Smooth muscle cell (in vitro differentiated cells): ENCODE measurements around the gene NCOA1. TPM values are rescaled to one million over a fixed set of nuclear protein-coding genes. Genes with fewer than 3 reads are reported as not detected.

Experiments used
- DNase-seq: peaks from one replicate; lab custom pipeline; 2025; ENCODE audit not compliant: unreplicated experiment; lab: John Stamatoyannopoulos, UW
- H2AFZ ChIP-seq: fragments of 200-600 bp; sonication (generic); 2 replicates; pipeline ENCODE4 v1.6.0; 2016; ENCODE audit warnings: antibody characterized with exemption, low read depth, mild to moderate bottlenecking
- H3F3A ChIP-seq: fragments of 200-600 bp; sonication (generic); 2 replicates; pipeline ENCODE4 v1.6.0; 2017; ENCODE audit warnings: antibody characterized with exemption, low read depth
- H3K27ac ChIP-seq: fragments of 200-600 bp; sonication (generic); 2 replicates; pipeline ENCODE4 v1.5.1; 2016; ENCODE audit warnings: low read depth, mild to moderate bottlenecking
- H3K27me3 ChIP-seq: fragments of 200-600 bp; sonication (generic); 2 replicates; pipeline ENCODE4 v1.6.1; 2016; ENCODE audit warnings: low read depth, mild to moderate bottlenecking
- H3K36me3 ChIP-seq: fragments of 200-600 bp; sonication (generic); 2 replicates; pipeline ENCODE4 v1.5.1; 2016; ENCODE audit warnings: low read depth
- H3K4me1 ChIP-seq: fragments of 200-600 bp; sonication (generic); 2 replicates; pipeline ENCODE4 v1.5.1; 2016; ENCODE audit warnings: low read depth
- H3K4me2 ChIP-seq: fragments of 200-600 bp; sonication (generic); 2 replicates; pipeline ENCODE4 v1.6.0; 2016; ENCODE audit warnings: mild to moderate bottlenecking
- H3K4me3 ChIP-seq: fragments of 200-600 bp; sonication (generic); 2 replicates; pipeline ENCODE4 v1.5.1; 2016; ENCODE audit warnings: mild to moderate bottlenecking
- H3K79me2 ChIP-seq: fragments of 200-600 bp; sonication (generic); 2 replicates; pipeline ENCODE4 v1.6.0; 2016; ENCODE audit warnings: low read depth, mild to moderate bottlenecking
- H3K9ac ChIP-seq: fragments of 200-600 bp; sonication (generic); 2 replicates; pipeline ENCODE4 v1.6.0; 2016; ENCODE audit warnings: low read depth
- H3K9me3 ChIP-seq: fragments of 200-600 bp; sonication (generic); replicated peaks from 2 replicates; pipeline ENCODE4 v1.5.1; 2016; ENCODE audit warnings: low read depth
- H4K20me1 ChIP-seq: fragments of 200-600 bp; sonication (generic); 2 replicates; pipeline ENCODE4 v1.6.0; 2016; ENCODE audit warnings: low read depth
- CTCF ChIP-seq: fragments of 200-600 bp; sonication (generic); IDR thresholded peaks from 2 replicates; pipeline ENCODE4 v1.5.1; 2017; ENCODE audit warnings: borderline replicate concordance, mild to moderate bottlenecking, antibody characterized with exemption; ENCODE audit not compliant: insufficient read depth, poor library complexity, severe bottlenecking
- WGBS: methylation state at CpG from one replicate; pipeline ENCODE4 v1.1.7; 2016; ENCODE audit warnings: low lambda C conversion rate; 5-methylcytosine and 5-hydroxymethylcytosine counted together
- polyA plus RNA-seq: library from polyadenylated mRNA; unstranded; fragments of >200 nt; fragmentation: Nextera tagmentation; extraction: Ambion mirVana; gene quantifications from 2 replicates; pipeline ENCODE4 v1.2.1, GENCODE V29; 2016
- total RNA-seq: library from RNA; depleted of rRNA; stranded (reverse); fragments of >200 nt; gene quantifications from 2 replicates; pipeline ENCODE4 v1.2.3, GENCODE V29; 2014

Gene NCOA1
- total and polyA plus RNA-seq, 2 experiments from 2014 or later = 8.5 to 21.0 TPM

- peaks cover 12% of the 10 kb centered on the region for H3K4me1 ChIP-seq
Observed at GRCh38 chr2:24725956-24726355, 234.9 kb downstream of the NCOA1 start.

GRCh38 chr2:24730481-24730880, 239.4 kb downstream of the NCOA1 start:
- H3K27me3 ChIP-seq = no peaks in the 10 kb centered on the region
- H2AFZ ChIP-seq = no peak overlapping the region
- no peak for TF ChIP-seq CTCF
- no peak overlapping the region for H3K4me2 ChIP-seq
- no peaks in the 10 kb centered on the region for H4K20me1 ChIP-seq
- no peak for DNase-seq
- H3K4me3 ChIP-seq = no peak overlapping the region
- peaks cover 6% of the 10 kb centered on the region for H3K36me3 ChIP-seq
- H3K79me2 ChIP-seq = no peaks in the 10 kb centered on the region
- WGBS = 57% methylated on average over 7 of the region's 7 CpGs
- no peaks in the 10 kb centered on the region for H3K4me1 ChIP-seq
- no peaks in the 10 kb centered on the region for H3F3A ChIP-seq
- no peaks in the 10 kb centered on the region for H3K9me3 ChIP-seq
- no peak overlapping the region for H3K9ac ChIP-seq
- H3K27ac ChIP-seq = no peak overlapping the region

More at GRCh38 chr2:24725956-24726355, 234.9 kb downstream of the NCOA1 start:
- peaks cover 6% of the 10 kb centered on the region for H3K36me3 ChIP-seq
- no peak overlapping the region for H3K27ac ChIP-seq
- no peak overlapping the region for H2AFZ ChIP-seq
- H3K9ac ChIP-seq = no peak overlapping the region
- H3F3A ChIP-seq = no peaks in the 10 kb centered on the region
- H3K4me3 ChIP-seq = no peak overlapping the region
- no peaks in the 10 kb centered on the region for H3K9me3 ChIP-seq
- no peaks in the 10 kb centered on the region for H3K79me2 ChIP-seq
- no peak for TF ChIP-seq CTCF
- H3K4me2 ChIP-seq = no peak overlapping the region
- no peaks in the 10 kb centered on the region for H4K20me1 ChIP-seq
- DNase-seq = no peak
- 82% methylated on average over 3 of the region's 3 CpGs for WGBS
- H3K27me3 ChIP-seq = no peaks in the 10 kb centered on the region

- peaks cover 6% of the 10 kb centered on the region for H3K36me3 ChIP-seq
- no peaks in the 10 kb centered on the region for H3F3A ChIP-seq
- no peak for DNase-seq
- H3K79me2 ChIP-seq = no peaks in the 10 kb centered on the region
- no peak for TF ChIP-seq CTCF
- H3K9ac ChIP-seq = no peak overlapping the region
- H2AFZ ChIP-seq = no peak overlapping the region
- H3K27me3 ChIP-seq = no peaks in the 10 kb centered on the region
- no peaks in the 10 kb centered on the region for H3K9me3 ChIP-seq
- H3K4me1 ChIP-seq = no peaks in the 10 kb centered on the region
- no peak overlapping the region for H3K4me3 ChIP-seq
- no peaks in the 10 kb centered on the region for H4K20me1 ChIP-seq
- H3K27ac ChIP-seq = no peak overlapping the region
- H3K4me2 ChIP-seq = no peak overlapping the region
Observed at GRCh38 chr2:24731040-24731439, 240.0 kb downstream of the NCOA1 start.

GRCh38 chr2:24731923-24732322, 240.9 kb downstream of the NCOA1 start:
- Histone ChIP-seq H3K9me3 (no peaks in the 10 kb centered on the region), H3F3A (no peaks in the 10 kb centered on the region), H2AFZ (no peak overlapping the region), H3K9ac (no peak overlapping the region), H3K27ac (no peak overlapping the region), H4K20me1 (no peaks in the 10 kb centered on the region), H3K27me3 (no peaks in the 10 kb centered on the region), H3K36me3 (peaks cover 6% of the 10 kb centered on the region), H3K79me2 (no peaks in the 10 kb centered on the region), H3K4me3 (no peak overlapping the region), H3K4me2 (no peak overlapping the region), H3K4me1 (no peaks in the 10 kb centered on the region)
- no peak for DNase-seq
- no peak for TF ChIP-seq CTCF
- 93% methylated on average over 1 of the region's 1 CpG for WGBS
